K562 (cell line): ENCODE data around the gene ATP6V1G1. TPM values are rescaled to one million over a fixed set of nuclear protein-coding genes. Genes with fewer than 3 reads are reported as not detected.

Experiments used
- ARNT ChIP-seq, 2 experiments: fragments of 450-650 bp; IDR thresholded peaks; 2 replicates each; pipeline ENCODE4 v1.6.1; 2016; ENCODE audit warnings: mild to moderate bottlenecking in 1 of 2
- BHLHE40 ChIP-seq: IDR thresholded peaks from 2 replicates; pipeline ENCODE4 v1.6.1; 2011; ENCODE audit warnings: low read length, improper control_type of control experiment
- C11orf30 ChIP-seq: fragments of 450-650 bp; IDR thresholded peaks from 2 replicates; pipeline ENCODE4 v1.6.1; 2016; ENCODE audit warnings: low read depth, mild to moderate bottlenecking
- CXXC5 ChIP-seq: fragments of 250-450 bp; sonication (Bioruptor Pico); IDR thresholded peaks from 2 replicates; pipeline ENCODE4 v1.8.0; 2022; ENCODE audit warnings: inconsistent platforms, mild to moderate bottlenecking, moderate library complexity
- DEAF1 ChIP-seq: fragments of 450-650 bp; formaldehyde crosslinking; IDR thresholded peaks from 2 replicates; pipeline ENCODE4 v1.4.0; 2020; ENCODE audit warnings: mild to moderate bottlenecking, moderate library complexity
- JUND ChIP-seq, 2 experiments: IDR thresholded peaks; 2 replicates in 1 of 2; 3 replicates in 1 of 2; pipeline ENCODE4 v1.6.1; 2011; ENCODE audit warnings: borderline replicate concordance in 2 of 2, low read depth in 2 of 2, low read length in 2 of 2, improper control_type of control experiment in 1 of 2, missing biosample characterization in 1 of 2, missing genetic modification characterization in 1 of 2, missing genetic modification reagents in 1 of 2
- NELFE ChIP-seq: IDR thresholded peaks from 2 replicates; pipeline ENCODE4 v1.6.1; 2011; ENCODE audit warnings: mild to moderate bottlenecking; ENCODE audit not compliant: insufficient read depth, insufficient read length
- NFE2 ChIP-seq: IDR thresholded peaks from 2 replicates; pipeline ENCODE4 v1.6.1; 2014; ENCODE audit warnings: antibody characterized with exemption, low read depth
- POLR2AphosphoS2 ChIP-seq: IDR thresholded peaks from 2 replicates; pipeline ENCODE4 v1.6.1; 2012; ENCODE audit warnings: low read length, improper control_type of control experiment
- SMARCB1 ChIP-seq: IDR thresholded peaks from 2 replicates; pipeline ENCODE4 v1.6.1; 2011; ENCODE audit warnings: improper control_type of control experiment, low read depth; ENCODE audit not compliant: insufficient read length
- SNRNP70 ChIP-seq: fragments of 200-400 bp; formaldehyde crosslinking; optimal IDR thresholded peaks from 2 replicates; pipeline ENCODE3; 2017; ENCODE audit warnings: low read depth, low read length
- THRB ChIP-seq: fragments of 450-650 bp; formaldehyde crosslinking; conservative IDR thresholded peaks from 2 replicates; pipeline ENCODE4 v1.4.0; 2022; ENCODE audit warnings: mild to moderate bottlenecking, missing genetic modification characterization
- YY1 ChIP-seq, 3 experiments: IDR thresholded peaks; 2 replicates each; pipeline ENCODE4 v1.6.1; 2011; ENCODE audit warnings: low read length in 2 of 3, mild to moderate bottlenecking in 2 of 3, moderate library complexity in 2 of 3, borderline replicate concordance in 1 of 3, control low read depth in 1 of 3, low read depth in 1 of 3; ENCODE audit not compliant: insufficient read depth in 3 of 3, insufficient replicate concordance in 2 of 3, control insufficient read depth in 1 of 3, insufficient read length in 1 of 3; ENCODE audit errors: extremely low read depth in 1 of 3
- ZKSCAN8 ChIP-seq: fragments of 200-800 bp; sonication (Bioruptor generic); IDR thresholded peaks from 2 replicates; pipeline ENCODE4 v1.6.1; 2016; ENCODE audit warnings: missing genetic modification characterization, missing compliant biosample characterization
- ZNF449 ChIP-seq: fragments of 250-450 bp; sonication (Bioruptor Pico); IDR thresholded peaks from 2 replicates; pipeline ENCODE4 v1.8.0; 2022; ENCODE audit warnings: moderate library complexity, mild to moderate bottlenecking, inconsistent platforms
- ZNF584 ChIP-seq: fragments of 200-800 bp; sonication (Bioruptor generic); IDR thresholded peaks from 2 replicates; pipeline ENCODE4 v1.6.1; 2016; ENCODE audit warnings: low read depth, mild to moderate bottlenecking, missing genetic modification characterization, missing compliant biosample characterization
- ZNF592 ChIP-seq: fragments of 450-650 bp; IDR thresholded peaks from 2 replicates; pipeline ENCODE4 v1.6.1; 2017; ENCODE audit warnings: antibody characterized with exemption, mild to moderate bottlenecking
- polyA plus RNA-seq, 8 experiments: library from polyadenylated mRNA; depleted of rRNA in 4 of 8; stranded (reverse) in 5 of 8; unstranded in 3 of 8; fragments of >200 nt; fragmentation: Nextera tagmentation in 2 of 8; fragmentation: Illumina TruSeq in 1 of 8; extraction: Ambion mirVana in 2 of 8; extraction: Trizol in 1 of 8; gene quantifications; 2 replicates each; pipeline versions ENCODE4 v1.2.1 to v1.2.3, GENCODE V29; 2011 to 2014; ENCODE audit warnings: inconsistent platforms in 1 of 8, missing spikeins in 1 of 8
- total RNA-seq, 7 experiments: library from RNA; depleted of rRNA in 6 of 7; stranded (reverse); fragments of >200 nt in 6 of 7; fragmentation: Illumina TruSeq in 2 of 7; extraction: Trizol in 2 of 7; gene quantifications; 2 replicates each; pipeline versions ENCODE4 v1.2.1 to v1.2.3, GENCODE V29; 2011 to 2021; ENCODE audit warnings: low replicate concordance in 1 of 7

Gene ATP6V1G1
- total and polyA plus RNA-seq, 9 of the 15 experiments (the other 6 are each of a cell fraction or from before 2014, with no cell fraction given) = 88.4 to 492 (median 193) TPM

DNA sequence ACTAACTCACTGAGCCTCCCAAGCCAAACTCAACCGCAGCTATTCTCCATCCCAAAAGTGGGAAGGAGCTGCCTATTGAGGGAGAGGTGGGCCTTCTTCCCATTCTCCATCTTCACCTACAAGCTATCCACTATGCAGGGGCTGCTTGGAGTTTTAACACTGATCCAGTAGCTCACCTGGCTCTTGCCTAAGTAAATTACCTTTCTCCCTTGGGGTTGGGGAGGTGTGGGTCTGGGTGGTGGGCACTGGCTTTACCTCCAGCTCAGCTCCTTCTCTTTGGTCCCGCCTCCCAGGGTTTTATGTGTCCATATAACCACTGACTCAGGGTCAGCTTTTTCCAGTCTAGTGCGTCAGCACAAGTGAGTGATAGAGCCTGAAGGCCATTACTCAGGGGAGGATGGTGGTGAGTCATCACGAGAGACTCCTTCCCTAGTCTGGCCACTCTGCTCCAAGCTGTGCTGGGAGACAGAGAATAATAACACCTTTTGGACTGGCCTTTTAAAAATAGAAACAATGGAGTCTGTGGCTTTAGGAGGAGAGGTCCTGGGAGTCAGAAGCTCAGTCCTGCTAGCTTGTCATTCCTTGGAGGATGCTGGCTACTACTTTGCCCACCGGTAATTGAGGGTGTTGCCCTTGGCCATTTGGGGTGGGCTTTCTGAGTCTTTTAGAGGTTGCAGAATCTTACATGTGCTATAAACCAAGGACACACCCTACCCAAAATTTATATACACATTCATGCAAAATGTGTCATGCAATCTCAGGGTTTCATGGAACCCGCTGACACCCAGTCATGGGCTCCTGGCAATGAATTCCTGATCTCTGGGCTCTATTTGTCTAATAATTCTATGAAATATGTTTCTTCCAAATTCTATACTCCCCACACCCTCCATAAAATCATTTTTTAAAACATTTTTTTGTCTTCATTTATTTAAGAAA is 35.6 kb upstream of the ATP6V1G1 start (continued):
- TF ChIP-seq ZNF592 (no peak), ARNT (IDR thresholded peaks at IDR 0.05) (no peak), NFE2 (peak; percentile 75), BHLHE40 (peak; percentile 50; the same call in 1 of the 2 replicates), THRB (CRISPR knock-in tag) (no peak), C11orf30 (peak; percentile 85), YY1 (IDR thresholded peaks at IDR 0.05; ENCODE audit: borderline replicate concordance in 1 of 3, control insufficient read depth in 1 of 3, extremely low read depth in 1 of 3, insufficient read depth in 3 of 3, insufficient read length in 1 of 3, insufficient replicate concordance in 2 of 3, low read depth in 1 of 3, low read length in 2 of 3) (no peak), POLR2AphosphoS2 (no peak), DEAF1 (no peak), SMARCB1 (no peak), ZNF584 (CRISPR knock-in tag) (no peak), SNRNP70 (no peak), JUND (IDR thresholded peaks at IDR 0.05; ENCODE audit: borderline replicate concordance, low read depth, low read length) (peak; percentile 99), JUND (tag; IDR thresholded peaks at IDR 0.05; ENCODE audit: borderline replicate concordance, low read depth, low read length) (peak; percentile 99), NELFE (no peak), ZNF449 (CRISPR knock-in tag) (no peak), ZKSCAN8 (CRISPR knock-in tag) (no peak), CXXC5 (CRISPR knock-in tag) (0 out of 2 replicates have a peak, but pooled peaks have one; percentile 15)
